Measurements from ENCODE around the gene PIP5KL1.

The PIP5KL1 gene

GRCh38 chr9:127910613-127911205 lies 19.9 kb downstream of the PIP5KL1 start:
- DNase-seq: no peak

- DNase-seq: no peak
Observed at GRCh38 chr9:127909839-127910273, 20.7 kb downstream of the PIP5KL1 start.

GRCh38 chr9:127908660-127908926 lies 22.0 kb downstream of the PIP5KL1 start:
- DNase-seq: no peak

GRCh38 chr9:127907867-127908659 lies 22.5 kb downstream of the PIP5KL1 start:
- no peak for DNase-seq

- DNase-seq: no peak
Observed at GRCh38 chr9:127905788-127906191, 24.8 kb downstream of the PIP5KL1 start.

GRCh38 chr9:127905004-127905728 lies 25.4 kb downstream of the PIP5KL1 start:
- no peak for DNase-seq

GRCh38 chr9:127904561-127905003 lies 26.0 kb downstream of the PIP5KL1 start:
- DNase-seq: no peak

- DNase-seq: no peak
Observed at GRCh38 chr9:127903557-127904475, 26.8 kb downstream of the PIP5KL1 start.

GRCh38 chr9:127899128-127899943 lies 31.2 kb downstream of the PIP5KL1 start, which contains the start of gene ST6GALNAC6:
ST6GALNAC6 (minus strand) TSS chr9:127899603; CDS start chr9:127897981, 1,622 bp downstream.
- no peak for DNase-seq

- no peak for DNase-seq
Observed at GRCh38 chr9:127898433-127899127, 32.0 kb downstream of the PIP5KL1 start.

- DNase-seq: no peak
Observed at GRCh38 chr9:127897193-127897692, 33.3 kb downstream of the PIP5KL1 start.

- no peak for DNase-seq
Observed at GRCh38 chr9:127896395-127897192, 34.0 kb downstream of the PIP5KL1 start.

- no peak for DNase-seq
Observed at GRCh38 chr9:127895811-127896210, 34.8 kb downstream of the PIP5KL1 start.

- DNase-seq: no peak
Observed at GRCh38 chr9:127893392-127893791, 37.2 kb downstream of the PIP5KL1 start.

GRCh38 chr9:127892831-127893230 lies 37.7 kb downstream of the PIP5KL1 start:
- DNase-seq: no peak

GRCh38 chr9:127890053-127890452 lies 40.5 kb downstream of the PIP5KL1 start:
- no peak for DNase-seq

GRCh38 chr9:127887792-127888191 lies 42.8 kb downstream of the PIP5KL1 start:
- DNase-seq: no peak

- no peak for DNase-seq
Observed at GRCh38 chr9:127886401-127886972, 44.1 kb downstream of the PIP5KL1 start.

GRCh38 chr9:127885508-127886281 lies 44.9 kb downstream of the PIP5KL1 start:
- DNase-seq: no peak

Data from cortex of kidney (tissue), 1 donor.